ENCODE results near the gene CNKSR3.
A peak's percentile ranks its signal among the peaks of the same experiment; 100 is the strongest.

CNKSR3 gene

GRCh38 chr6:154390034-154390433 is 120.5 kb downstream of the CNKSR3 start:
- H3K4me3 ChIP-seq (ENCODE audit: low read depth, low read length), result no peak overlapping the region
- no peak for DNase-seq (ENCODE audit: low read depth)
- TF ChIP-seq CTCF (conservative IDR thresholded peaks at IDR 0.05; ENCODE audit: low read depth, low read length), result no peak

GRCh38 chr6:154388803-154389202 is 121.7 kb downstream of the CNKSR3 start:
- no peak for TF ChIP-seq CTCF (conservative IDR thresholded peaks at IDR 0.05; ENCODE audit: low read depth, low read length)
- DNase-seq (ENCODE audit: low read depth), result peak; percentile 41
- H3K4me3 ChIP-seq (ENCODE audit: low read depth, low read length), result no peak overlapping the region

GRCh38 chr6:154386848-154387717 is 123.4 kb downstream of the CNKSR3 start:
- H3K4me3 ChIP-seq (ENCODE audit: low read depth, low read length), result no peak overlapping the region
- no peak for TF ChIP-seq CTCF (conservative IDR thresholded peaks at IDR 0.05; ENCODE audit: low read depth, low read length)
- DNase-seq (ENCODE audit: low read depth), result peak; percentile 92

- TF ChIP-seq CTCF (conservative IDR thresholded peaks at IDR 0.05; ENCODE audit: low read depth, low read length), result no peak
- no peak overlapping the region for H3K4me3 ChIP-seq (ENCODE audit: low read depth, low read length)
- no peak for DNase-seq (ENCODE audit: low read depth)
Observed at GRCh38 chr6:154384191-154384590, 126.3 kb downstream of the CNKSR3 start.

- DNase-seq (ENCODE audit: low read depth), result no peak
- H3K4me3 ChIP-seq (ENCODE audit: low read depth, low read length), result no peak overlapping the region
- TF ChIP-seq CTCF (conservative IDR thresholded peaks at IDR 0.05; ENCODE audit: low read depth, low read length), result no peak
Observed at GRCh38 chr6:154383273-154383672, 127.2 kb downstream of the CNKSR3 start.

- H3K4me3 ChIP-seq (ENCODE audit: low read depth, low read length), result no peak overlapping the region
- no peak for TF ChIP-seq CTCF (conservative IDR thresholded peaks at IDR 0.05; ENCODE audit: low read depth, low read length)
- DNase-seq (ENCODE audit: low read depth), result no peak
Observed at GRCh38 chr6:154382740-154383139, 127.7 kb downstream of the CNKSR3 start.

- H3K4me3 ChIP-seq (ENCODE audit: low read depth, low read length), result no peak overlapping the region
- no peak for TF ChIP-seq CTCF (conservative IDR thresholded peaks at IDR 0.05; ENCODE audit: low read depth, low read length)
- DNase-seq (ENCODE audit: low read depth), result no peak
Observed at GRCh38 chr6:154381548-154381947, 128.9 kb downstream of the CNKSR3 start.
